ENCODE results near the gene ACO2.
"Not testable (repeated sequence)": the region's sequence is repeated elsewhere in the genome, so short reads cannot be mapped to it uniquely, and the experiment has no call there.

Gene ACO2

DNA sequence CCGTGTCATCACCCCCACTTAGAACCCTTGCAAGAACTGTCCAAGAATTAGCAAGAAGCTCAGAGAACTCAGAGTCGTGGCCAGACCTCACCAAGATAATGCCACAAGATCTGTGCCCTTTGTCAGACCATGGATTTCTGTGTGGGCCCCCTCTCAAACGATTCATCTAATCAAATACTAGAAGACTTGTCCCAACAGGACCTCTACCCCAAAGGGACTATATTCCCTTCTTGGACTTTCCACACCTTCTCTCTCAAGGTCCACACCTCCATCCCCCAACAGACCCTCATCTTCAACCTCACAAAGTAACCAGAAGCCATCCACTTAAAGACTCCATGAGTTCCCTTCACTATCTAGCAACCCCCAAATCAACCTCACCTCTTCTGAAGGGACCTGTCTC, 72.6 kb downstream of the ACO2 start:
- TF ChIP-seq POLR2AphosphoS5 (IDR thresholded peaks at IDR 0.05; ENCODE audit: low read depth, low read length) (no peak), POLR2A (IDR thresholded peaks at IDR 0.05; ENCODE audit: low read depth, low read length) (no peak), TAF1 (IDR thresholded peaks at IDR 0.05; ENCODE audit: borderline replicate concordance, low read depth, low read length) (no peak)
- DNase-seq (ENCODE audit: insufficient read length) (no peak), FAIRE-seq (peak; percentile 14)

- TF ChIP-seq TAF1 (IDR thresholded peaks at IDR 0.05; ENCODE audit: borderline replicate concordance, low read depth, low read length) (no peak), POLR2AphosphoS5 (IDR thresholded peaks at IDR 0.05; ENCODE audit: low read depth, low read length) (no peak), POLR2A (IDR thresholded peaks at IDR 0.05; ENCODE audit: low read depth, low read length) (no peak)
- FAIRE-seq (no peak), DNase-seq (ENCODE audit: insufficient read length) (no peak)
Observed at GRCh38 chr22:41542224-41542623, 73.3 kb downstream of the ACO2 start.

DNA sequence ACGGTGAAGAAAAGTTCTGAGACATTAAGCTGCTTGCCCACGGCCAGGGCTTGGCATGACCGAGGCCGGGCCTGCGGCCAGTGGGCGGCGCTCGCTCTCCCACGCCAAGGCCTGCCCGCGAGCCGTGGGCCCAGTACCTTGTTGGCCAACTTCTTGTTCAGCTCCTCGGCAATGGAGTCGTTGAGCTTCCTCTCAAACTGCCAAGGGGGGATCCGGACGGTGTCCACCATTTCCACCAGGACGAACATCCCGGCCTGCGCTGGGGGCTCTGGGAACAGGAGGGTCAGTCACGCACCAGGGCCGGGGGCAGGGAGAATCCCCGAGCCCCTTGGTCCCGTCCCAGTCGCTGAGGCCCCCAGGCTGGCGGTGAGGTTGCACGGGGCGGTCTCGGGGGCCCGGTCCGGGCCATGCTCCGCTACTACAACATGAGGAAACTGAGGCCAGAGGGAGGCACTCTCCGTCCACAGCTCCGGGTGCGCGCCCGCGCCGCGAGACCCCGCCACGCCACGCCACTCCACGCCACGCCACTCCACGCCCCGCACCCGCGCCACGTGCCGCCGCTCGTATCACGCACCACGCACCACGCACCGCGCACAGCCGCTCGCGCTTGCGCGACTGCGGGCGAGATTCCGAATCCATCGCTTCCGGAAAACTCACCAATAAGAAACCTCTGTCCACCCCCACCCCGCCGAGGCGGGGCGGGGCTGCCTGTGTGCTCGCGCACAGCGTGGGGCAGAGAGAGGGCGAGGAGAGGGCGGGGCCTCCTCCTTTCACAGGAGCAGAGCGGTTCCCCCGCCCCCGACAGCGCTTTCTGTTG, 75.1 kb downstream of the ACO2 start, which contains the start of gene POLR3H:
Gene POLR3H, minus strand, starts transcription at position 617 of the 817 bp plus-strand sequence. Its CDS starts 369 bp downstream, at position 248.
- TF ChIP-seq POLR2A (IDR thresholded peaks at IDR 0.05; ENCODE audit: low read depth, low read length) (peak; percentile 18; the same call in 1 of the 2 replicates), TAF1 (IDR thresholded peaks at IDR 0.05; ENCODE audit: borderline replicate concordance, low read depth, low read length) (no peak)
- FAIRE-seq (peak; percentile 99), DNase-seq (ENCODE audit: insufficient read length) (peak; percentile 96)

GRCh38 chr22:41544671-41545476, 76.0 kb downstream of the ACO2 start:
- DNase-seq (ENCODE audit: insufficient read length) (no peak), FAIRE-seq (peak; percentile 60)
- TF ChIP-seq POLR2A (IDR thresholded peaks at IDR 0.05; ENCODE audit: low read depth, low read length) = peak; percentile 59; the same call in 1 of the 2 replicates
- TF ChIP-seq TAF1 (IDR thresholded peaks at IDR 0.05; ENCODE audit: borderline replicate concordance, low read depth, low read length) = no peak
- no peak for TF ChIP-seq POLR2AphosphoS5 (IDR thresholded peaks at IDR 0.05; ENCODE audit: low read depth, low read length)

DNA sequence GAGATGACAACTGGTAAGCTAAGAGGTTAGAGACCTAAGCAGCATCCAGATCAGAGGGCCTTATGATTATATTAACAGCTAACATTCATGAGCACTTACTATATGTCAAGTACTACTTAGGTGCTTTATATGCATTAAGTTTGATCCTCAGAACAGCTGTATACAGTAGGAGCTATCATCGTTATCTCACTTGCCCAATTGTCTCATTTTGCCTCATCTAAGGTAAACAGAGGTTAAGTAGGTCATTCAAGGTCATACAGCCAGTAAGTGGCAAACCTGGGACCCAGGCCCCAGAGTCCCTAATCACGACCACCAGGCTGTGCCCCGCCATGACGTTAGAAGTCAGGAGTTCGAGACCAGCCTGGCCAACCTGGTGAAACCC, 79.9 kb downstream of the ACO2 start:
- DNase-seq (ENCODE audit: insufficient read length) (no peak), FAIRE-seq (no peak)
- TF ChIP-seq POLR2A (IDR thresholded peaks at IDR 0.05; ENCODE audit: low read depth, low read length) = no peak
- TF ChIP-seq TAF1 (IDR thresholded peaks at IDR 0.05; ENCODE audit: borderline replicate concordance, low read depth, low read length) = no peak
- no peak for TF ChIP-seq POLR2AphosphoS5 (IDR thresholded peaks at IDR 0.05; ENCODE audit: low read depth, low read length)

DNA sequence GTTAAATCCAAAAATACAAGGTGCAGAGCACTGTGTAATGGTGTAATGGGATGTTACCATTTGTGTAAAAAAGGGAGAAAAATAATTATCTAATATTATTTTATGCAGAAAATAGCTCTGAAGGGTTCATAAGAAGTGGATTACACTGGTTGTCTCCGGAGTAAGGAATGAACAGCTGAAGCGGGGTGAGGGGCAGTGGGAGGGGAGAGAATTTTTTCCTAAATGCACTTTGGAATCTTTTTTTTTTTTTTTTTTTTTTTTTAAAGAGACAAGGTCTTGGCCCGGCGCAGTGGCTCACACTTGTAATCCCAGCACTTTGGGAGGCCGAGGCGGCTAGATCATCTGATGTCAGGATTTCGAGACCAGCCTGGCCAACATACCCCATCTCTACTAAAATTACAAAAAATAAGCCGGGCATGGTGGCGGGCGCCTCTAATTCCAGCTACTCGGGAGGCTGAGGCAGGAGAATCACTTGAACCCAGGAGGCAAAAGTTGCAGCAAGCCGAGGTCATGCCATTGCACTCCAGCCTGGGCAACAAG, 82.1 kb downstream of the ACO2 start:
- FAIRE-seq (no peak), DNase-seq (ENCODE audit: insufficient read length) (no peak)
- TF ChIP-seq POLR2AphosphoS5 (IDR thresholded peaks at IDR 0.05; ENCODE audit: low read depth, low read length) = no peak

GRCh38 chr22:41551877-41552582, 83.1 kb downstream of the ACO2 start:
- TF ChIP-seq POLR2A (IDR thresholded peaks at IDR 0.05; ENCODE audit: low read depth, low read length) (no peak), TAF1 (IDR thresholded peaks at IDR 0.05; ENCODE audit: borderline replicate concordance, low read depth, low read length) (no peak), POLR2AphosphoS5 (IDR thresholded peaks at IDR 0.05; ENCODE audit: low read depth, low read length) (no peak)
- FAIRE-seq (no peak), DNase-seq (ENCODE audit: insufficient read length) (no peak)

DNA sequence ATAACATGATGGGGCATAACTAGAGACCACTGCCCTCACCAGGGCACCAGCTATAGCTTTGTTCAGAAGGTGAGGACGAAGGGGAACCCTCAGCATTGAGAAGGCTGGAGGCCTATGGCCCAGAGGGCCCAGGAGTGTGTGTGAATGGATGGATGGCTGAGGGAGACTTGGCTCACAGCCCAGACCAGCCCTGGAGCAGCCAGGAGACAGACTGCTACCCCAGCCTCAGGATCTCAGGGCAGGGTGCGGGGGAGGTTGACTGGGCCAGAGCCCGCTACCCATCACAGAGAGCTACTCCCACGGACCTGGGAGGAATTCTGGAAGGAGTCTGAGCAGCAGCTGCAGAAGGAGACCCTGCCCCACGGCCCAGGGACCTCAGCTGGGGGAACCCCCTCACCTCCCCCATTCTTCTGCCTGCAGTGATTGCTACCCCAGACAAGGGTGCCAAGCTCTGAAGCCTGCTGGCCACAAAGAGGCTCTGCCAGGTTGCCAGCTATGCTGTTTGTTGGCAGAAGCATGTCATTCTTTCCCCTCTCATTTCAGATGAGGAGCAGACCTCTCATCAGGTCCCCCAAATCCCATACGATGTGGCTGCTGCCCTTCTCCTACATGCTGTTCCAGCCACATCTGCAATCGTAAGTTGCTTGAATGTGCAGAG, 86.5 kb downstream of the ACO2 start:
- DNase-seq (ENCODE audit: insufficient read length) (no peak), FAIRE-seq (no peak)

DNA sequence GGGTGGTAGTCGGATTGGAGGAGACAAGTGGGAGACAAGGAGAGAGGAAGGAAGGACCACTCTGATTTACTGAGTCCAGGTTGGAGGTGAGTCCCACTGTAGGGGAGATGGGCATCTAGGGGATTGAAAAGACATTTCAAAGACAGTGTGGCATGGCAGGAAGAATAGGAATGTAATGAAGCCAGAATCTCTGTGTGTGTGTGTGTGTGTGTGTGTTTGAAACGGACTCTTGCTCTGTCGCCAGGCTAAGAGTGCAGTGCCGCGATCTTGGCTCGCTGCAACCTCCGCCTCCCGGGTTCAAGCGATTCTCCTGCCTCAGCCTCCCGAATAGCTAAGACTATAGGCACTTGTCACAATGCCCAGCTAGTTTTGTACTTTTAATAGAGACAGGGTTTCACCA, 87.6 kb downstream of the ACO2 start:
- no peak for DNase-seq (ENCODE audit: insufficient read length)
- FAIRE-seq = no peak
- TF ChIP-seq POLR2AphosphoS5 (IDR thresholded peaks at IDR 0.05; ENCODE audit: low read depth, low read length) (no peak), POLR2A (IDR thresholded peaks at IDR 0.05; ENCODE audit: low read depth, low read length) (no peak), TAF1 (IDR thresholded peaks at IDR 0.05; ENCODE audit: borderline replicate concordance, low read depth, low read length) (no peak)

More for the DNA sequence above, 86.5 kb downstream of the ACO2 start:
- TF ChIP-seq POLR2AphosphoS5 (IDR thresholded peaks at IDR 0.05; ENCODE audit: low read depth, low read length) (no peak), TAF1 (IDR thresholded peaks at IDR 0.05; ENCODE audit: borderline replicate concordance, low read depth, low read length) (no peak)

DNA sequence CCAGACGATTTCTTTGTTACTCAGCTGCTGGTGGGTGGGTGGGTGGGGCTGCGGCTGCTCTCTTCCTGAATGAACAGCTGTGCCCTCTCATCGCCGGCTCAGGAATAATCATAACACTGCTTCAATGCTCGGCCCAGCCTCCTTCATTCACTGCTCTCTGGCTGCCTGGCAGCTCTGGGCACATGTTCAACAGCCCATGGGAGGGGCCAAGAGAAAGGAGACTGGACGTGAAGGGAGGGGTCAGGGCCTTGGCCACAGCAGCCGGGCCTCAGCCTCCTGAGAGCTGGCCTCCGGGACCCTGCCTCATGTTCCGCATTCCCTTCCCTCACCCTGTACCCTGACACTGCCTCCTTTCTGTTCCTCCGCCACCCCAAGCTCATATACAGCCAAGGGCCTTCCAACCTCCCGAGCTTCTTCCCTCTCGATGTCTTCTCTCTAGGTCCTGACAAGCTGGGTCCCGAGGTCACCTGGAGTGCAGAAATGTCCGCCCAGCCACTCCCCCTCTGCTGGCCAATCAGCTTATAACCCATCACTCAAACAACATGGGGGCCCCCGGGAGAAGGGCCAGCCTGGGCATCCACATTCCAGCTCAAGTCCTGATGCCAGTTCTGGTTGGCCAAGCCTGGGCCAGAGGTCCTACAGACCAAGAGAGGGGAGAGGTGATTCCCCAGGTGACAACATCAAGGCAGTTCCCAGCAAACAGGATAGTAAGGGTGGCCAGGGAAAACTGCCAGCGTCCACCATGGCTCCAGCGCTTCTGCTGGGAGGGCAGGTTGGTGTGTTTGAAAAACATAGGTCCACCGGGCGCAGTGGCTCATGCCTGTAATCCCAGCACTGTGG, 88.7 kb downstream of the ACO2 start:
- no peak for FAIRE-seq
- TF ChIP-seq POLR2AphosphoS5 (IDR thresholded peaks at IDR 0.05; ENCODE audit: low read depth, low read length) = no peak
- no peak for TF ChIP-seq POLR2A (IDR thresholded peaks at IDR 0.05; ENCODE audit: low read depth, low read length)
- TF ChIP-seq TAF1 (IDR thresholded peaks at IDR 0.05; ENCODE audit: borderline replicate concordance, low read depth, low read length) = no peak
- DNase-seq (ENCODE audit: insufficient read length) = no peak

GRCh38 chr22:41558241-41558630, 89.3 kb downstream of the ACO2 start:
- not testable (repeated sequence) for FAIRE-seq; DNase-seq (ENCODE audit: insufficient read length)

All from GM12892 (cell line).